Measurements from ENCODE around the gene GRAMD1B. TPM values are rescaled to one million over a fixed set of nuclear protein-coding genes. Genes with fewer than 3 reads are reported as not detected.

The GRAMD1B gene
- polyA plus RNA-seq, 3 donors: 3.2 to 13.9 (median 3.3) TPM

DNA sequence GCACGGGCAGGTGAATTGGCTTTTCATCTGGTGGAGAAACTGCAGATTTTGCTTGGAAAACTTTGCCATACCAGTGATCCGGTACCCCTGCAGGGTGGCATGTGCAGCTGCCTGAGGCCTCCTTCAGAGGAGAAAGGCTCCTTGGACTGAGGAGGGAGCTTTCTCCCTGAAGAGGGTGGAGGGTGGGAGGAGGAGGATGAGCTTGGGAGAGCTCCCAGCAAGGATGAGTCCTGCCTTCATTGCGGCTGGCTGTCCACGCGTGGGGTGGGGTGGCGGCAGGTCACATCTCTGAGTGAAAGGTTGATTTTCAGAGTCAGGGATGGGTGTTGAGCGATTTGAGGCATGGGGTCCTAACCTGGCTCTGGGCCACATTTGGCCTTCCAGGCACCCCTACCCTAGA lies 96.8 kb downstream of the GRAMD1B start:
- intact Hi-C loops (cut with micrococcal nuclease): no loop called here
- peaks cover 8 to 24% of the 10 kb centered on the region in 2 donors for H3K36me3 ChIP-seq (replicated peaks in 1 of 2; ENCODE audit: control insufficient read depth in 1 of 2, insufficient read depth in 2 of 2, low read length in 2 of 2)
- H2AFZ ChIP-seq (ENCODE audit: insufficient read depth, low read depth, low read length, poor library complexity, severe bottlenecking): no peak overlapping the region
- H3K27me3 ChIP-seq (ENCODE audit: control insufficient read depth in 2 of 2, insufficient read depth in 2 of 2, low read length in 2 of 2): no peaks in the 10 kb centered on the region
- H3K9me3 Mint-ChIP-seq: no peaks in the 10 kb centered on the region
- DNase-seq: no peak
- TF ChIP-seq, protein P1, sequence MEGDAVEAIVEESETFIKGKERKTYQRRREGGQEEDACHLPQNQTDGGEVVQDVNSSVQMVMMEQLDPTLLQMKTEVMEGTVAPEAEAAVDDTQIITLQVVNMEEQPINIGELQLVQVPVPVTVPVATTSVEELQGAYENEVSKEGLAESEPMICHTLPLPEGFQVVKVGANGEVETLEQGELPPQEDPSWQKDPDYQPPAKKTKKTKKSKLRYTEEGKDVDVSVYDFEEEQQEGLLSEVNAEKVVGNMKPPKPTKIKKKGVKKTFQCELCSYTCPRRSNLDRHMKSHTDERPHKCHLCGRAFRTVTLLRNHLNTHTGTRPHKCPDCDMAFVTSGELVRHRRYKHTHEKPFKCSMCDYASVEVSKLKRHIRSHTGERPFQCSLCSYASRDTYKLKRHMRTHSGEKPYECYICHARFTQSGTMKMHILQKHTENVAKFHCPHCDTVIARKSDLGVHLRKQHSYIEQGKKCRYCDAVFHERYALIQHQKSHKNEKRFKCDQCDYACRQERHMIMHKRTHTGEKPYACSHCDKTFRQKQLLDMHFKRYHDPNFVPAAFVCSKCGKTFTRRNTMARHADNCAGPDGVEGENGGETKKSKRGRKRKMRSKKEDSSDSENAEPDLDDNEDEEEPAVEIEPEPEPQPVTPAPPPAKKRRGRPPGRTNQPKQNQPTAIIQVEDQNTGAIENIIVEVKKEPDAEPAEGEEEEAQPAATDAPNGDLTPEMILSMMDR (IDR thresholded peaks at IDR 0.05): no peak
- H3K9ac ChIP-seq (ENCODE audit: insufficient read depth, low read length, poor library complexity, severe bottlenecking): no peak overlapping the region
- H3K27me3 Mint-ChIP-seq (ENCODE audit: low read depth in 3 of 3): peaks cover 0 to 2% (median 2%) of the 10 kb centered on the region in 3 donors
- WGBS (ENCODE audit: insufficient coverage): 100% methylated on average over 1 of the region's 7 CpGs
- H3K4me2 ChIP-seq (replicated peaks; ENCODE audit: extremely low read depth, low read length, poor library complexity, severe bottlenecking): no peak overlapping the region
- H3K4me3 Mint-ChIP-seq: no peak overlapping the region
- H3K27ac Mint-ChIP-seq: peak overlapping the region in 1 of 7 donors; percentile 21
- H4K20me1 ChIP-seq (ENCODE audit: insufficient read depth, low read length): peaks cover 16% of the 10 kb centered on the region
- peaks cover 6% of the 10 kb centered on the region for H3K4me1 Mint-ChIP-seq
- H3K36me3 Mint-ChIP-seq: peaks cover 18 to 46% of the 10 kb centered on the region in 2 donors
- no peaks in the 10 kb centered on the region for H3K4me1 ChIP-seq (ENCODE audit: control insufficient read depth in 1 of 2, insufficient read depth in 2 of 2, low read length in 2 of 2)
- no peak overlapping the region for H3K4me3 ChIP-seq (replicated peaks in 1 of 3; ENCODE audit: low read depth in 2 of 3, low read length in 3 of 3)
- H3K79me2 ChIP-seq (ENCODE audit: insufficient read depth, low read length): peaks cover 46% of the 10 kb centered on the region
- H3K27ac ChIP-seq (ENCODE audit: low read depth in 1 of 2, low read length in 2 of 2): no peak overlapping the region
- H3K9me3 ChIP-seq (replicated peaks in 1 of 2; ENCODE audit: control insufficient read depth in 1 of 2, insufficient read depth in 1 of 2, low read length in 2 of 2): no peaks in the 10 kb centered on the region

DNA sequence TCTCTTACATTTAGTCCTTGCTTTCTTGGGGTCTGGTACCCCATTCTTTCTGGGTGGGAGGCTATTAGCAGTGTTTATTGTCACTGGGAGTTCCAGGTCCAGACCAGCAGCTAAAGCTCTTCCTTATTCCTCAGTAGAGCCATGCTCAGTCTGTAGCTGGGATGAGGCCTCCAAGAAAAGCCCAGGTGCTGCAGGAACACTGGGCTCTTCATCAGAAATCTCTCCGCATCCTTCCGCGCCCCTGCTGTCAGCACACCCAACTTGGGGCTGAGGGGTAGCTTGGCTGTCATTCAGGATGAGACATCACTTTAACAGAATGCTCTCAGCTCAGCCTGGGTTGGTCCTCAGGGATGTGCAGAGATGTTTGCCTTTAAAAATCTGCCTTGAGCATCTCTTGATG lies 97.5 kb downstream of the GRAMD1B start:
- H3K36me3 Mint-ChIP-seq: peaks cover 21 to 50% of the 10 kb centered on the region in 2 donors
- no peak overlapping the region for H3K4me2 ChIP-seq (replicated peaks; ENCODE audit: extremely low read depth, low read length, poor library complexity, severe bottlenecking)
- WGBS (ENCODE audit: insufficient coverage): 100% methylated on average over 3 of the region's 3 CpGs
- no peaks in the 10 kb centered on the region for H3K9me3 ChIP-seq (replicated peaks in 1 of 2; ENCODE audit: control insufficient read depth in 1 of 2, insufficient read depth in 1 of 2, low read length in 2 of 2)
- peak overlapping the region in 2 of 7 donors; percentile 18 to 26 for H3K27ac Mint-ChIP-seq
- H3K4me3 ChIP-seq (replicated peaks in 1 of 3; ENCODE audit: low read depth in 2 of 3, low read length in 3 of 3): no peak overlapping the region
- intact Hi-C loops (cut with micrococcal nuclease): no loop called here
- TF ChIP-seq, protein P1 (IDR thresholded peaks at IDR 0.05): no peak
- H4K20me1 ChIP-seq (ENCODE audit: insufficient read depth, low read length): peaks cover 14% of the 10 kb centered on the region
- H3K9ac ChIP-seq (ENCODE audit: insufficient read depth, low read length, poor library complexity, severe bottlenecking): no peak overlapping the region
- no peaks in the 10 kb centered on the region for H3K4me1 ChIP-seq (ENCODE audit: control insufficient read depth in 1 of 2, insufficient read depth in 2 of 2, low read length in 2 of 2)
- peaks cover 48% of the 10 kb centered on the region for H3K79me2 ChIP-seq (ENCODE audit: insufficient read depth, low read length)
- peaks cover 8 to 30% of the 10 kb centered on the region in 2 donors for H3K36me3 ChIP-seq (replicated peaks in 1 of 2; ENCODE audit: control insufficient read depth in 1 of 2, insufficient read depth in 2 of 2, low read length in 2 of 2)
- no peak overlapping the region for H3K27ac ChIP-seq (ENCODE audit: low read depth in 1 of 2, low read length in 2 of 2)
- H3K27me3 ChIP-seq (ENCODE audit: control insufficient read depth in 2 of 2, insufficient read depth in 2 of 2, low read length in 2 of 2): no peaks in the 10 kb centered on the region
- no peak overlapping the region for H3K4me3 Mint-ChIP-seq
- H3K27me3 Mint-ChIP-seq (ENCODE audit: low read depth in 3 of 3): peaks cover 0 to 2% (median 2%) of the 10 kb centered on the region in 3 donors
- H2AFZ ChIP-seq (ENCODE audit: insufficient read depth, low read depth, low read length, poor library complexity, severe bottlenecking): no peak overlapping the region
- no peaks in the 10 kb centered on the region for H3K9me3 Mint-ChIP-seq
- peaks cover 3% of the 10 kb centered on the region for H3K4me1 Mint-ChIP-seq
- no peak for DNase-seq

Data from CD14-positive monocyte (primary cell).